HG02763 (cell line): ENCODE results near the gene RAB31.
"Not testable (repeated sequence)": the region's sequence is repeated elsewhere in the genome, so short reads cannot be mapped to it uniquely, and the experiment has no call there.

Experiments
- ATAC-seq: cut with Tn5 transposase; IDR thresholded peaks from one replicate; pipeline ENCODE4 v1.9.1; 2021; ENCODE audit warnings: mild to moderate bottlenecking, moderate library complexity; ENCODE audit not compliant: unreplicated experiment

RAB31 gene, protein sequence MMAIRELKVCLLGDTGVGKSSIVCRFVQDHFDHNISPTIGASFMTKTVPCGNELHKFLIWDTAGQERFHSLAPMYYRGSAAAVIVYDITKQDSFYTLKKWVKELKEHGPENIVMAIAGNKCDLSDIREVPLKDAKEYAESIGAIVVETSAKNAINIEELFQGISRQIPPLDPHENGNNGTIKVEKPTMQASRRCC

DNA sequence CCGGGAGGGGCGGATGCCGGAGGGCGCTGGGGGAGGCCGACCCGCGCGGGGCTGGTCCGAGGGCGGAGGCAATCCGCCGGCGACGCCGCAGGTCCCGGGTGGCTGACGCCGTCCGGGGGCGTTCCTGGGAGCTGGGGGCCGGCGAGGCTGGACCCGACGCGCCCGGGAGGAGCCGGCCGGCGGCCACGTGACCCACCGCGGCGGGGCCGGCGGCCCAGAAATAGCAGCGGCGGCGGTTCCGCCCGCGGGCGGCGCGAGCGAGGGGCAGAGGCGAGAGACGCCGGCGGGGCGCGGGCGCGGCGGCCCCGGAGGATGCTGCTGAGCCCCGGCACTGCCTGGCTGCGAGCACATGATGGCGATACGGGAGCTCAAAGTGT is at the start of gene RAB31:
TSS of gene RAB31 (plus strand) at position 245 of the 377 bp plus-strand sequence. CDS start at position 350, 105 bp downstream.
- ATAC-seq: peak; percentile 49

DNA sequence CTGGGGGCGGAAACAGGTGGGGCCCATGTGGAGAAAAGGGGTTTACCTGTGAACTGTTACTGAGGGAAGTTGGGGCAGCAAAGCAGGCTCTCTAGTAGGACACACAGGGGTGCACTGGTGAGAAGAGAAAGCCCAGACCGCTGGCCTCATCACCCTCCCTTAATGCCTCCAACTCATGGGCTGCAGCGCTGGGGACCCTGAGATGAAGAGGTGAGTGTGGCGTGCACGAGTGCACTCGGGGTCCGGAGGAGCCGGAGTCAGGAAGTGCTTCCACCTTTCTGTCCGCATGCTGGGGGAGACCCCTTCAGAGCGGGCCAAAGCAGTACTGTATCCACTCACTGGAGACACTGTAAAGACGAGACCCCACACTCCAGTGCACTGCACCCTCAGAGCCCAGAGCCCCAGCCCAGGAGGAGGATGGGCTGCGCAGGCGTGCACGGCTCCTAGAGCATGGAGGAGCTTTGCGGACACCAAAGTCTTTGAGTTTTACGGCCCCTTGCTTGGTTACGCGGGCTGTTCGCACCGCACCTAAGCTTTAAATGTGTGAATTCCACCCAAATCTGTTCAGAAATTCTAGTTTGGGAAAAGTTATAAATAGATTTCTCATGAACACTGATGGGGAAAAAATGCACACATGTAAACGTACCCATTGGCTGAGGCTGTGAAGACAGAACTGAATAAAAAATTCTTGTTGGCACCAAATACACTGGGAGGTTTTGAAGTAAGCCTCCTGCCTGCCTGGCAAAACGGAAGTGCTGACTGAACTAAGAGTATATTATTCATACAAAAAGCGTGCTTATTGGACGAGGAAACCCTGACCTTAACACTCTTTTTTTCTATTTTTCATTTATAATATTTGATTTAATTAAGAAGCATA is 48.4 kb upstream of the RAB31 start:
- ATAC-seq: no peak

DNA sequence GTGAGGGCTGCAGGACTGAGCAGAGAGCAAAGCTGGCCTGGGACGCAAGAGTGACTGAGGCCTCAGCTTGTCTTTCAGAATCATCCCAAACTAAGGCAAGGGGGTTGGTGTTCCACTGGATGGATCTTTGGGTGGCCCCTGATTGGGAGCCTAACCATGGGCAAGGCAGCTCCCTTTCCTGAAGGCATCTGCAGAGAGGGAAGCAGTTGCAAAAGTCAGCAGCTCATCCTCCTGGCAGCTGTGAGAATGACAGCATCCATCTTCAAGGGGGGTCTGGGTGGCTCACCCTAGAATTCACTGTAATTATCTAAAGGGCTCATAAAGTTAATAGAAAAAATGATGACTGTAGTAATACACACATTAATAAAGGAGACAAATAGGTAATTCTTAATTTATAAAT is 46.5 kb upstream of the RAB31 start:
- no peak for ATAC-seq

DNA sequence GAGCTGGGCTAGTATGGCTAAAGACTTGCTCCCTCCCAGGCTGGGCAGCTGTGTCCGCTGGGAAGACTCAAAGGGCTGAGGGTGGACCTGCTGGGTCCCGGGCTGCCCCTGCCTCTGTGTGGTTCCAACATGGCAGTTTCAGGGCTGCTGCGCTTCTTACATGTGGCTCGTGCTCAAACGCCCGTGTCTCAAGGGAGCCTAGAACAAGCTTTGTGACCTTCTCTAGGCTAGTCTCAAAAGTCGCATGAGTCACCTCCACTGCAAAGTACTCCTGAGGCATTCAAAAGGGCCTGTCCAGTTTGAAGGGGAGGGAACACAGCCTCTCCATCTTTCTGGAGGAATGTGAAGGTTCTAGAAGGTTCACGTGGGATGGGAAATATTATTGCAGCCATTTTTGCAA is 44.7 kb upstream of the RAB31 start:
- ATAC-seq: no peak

DNA sequence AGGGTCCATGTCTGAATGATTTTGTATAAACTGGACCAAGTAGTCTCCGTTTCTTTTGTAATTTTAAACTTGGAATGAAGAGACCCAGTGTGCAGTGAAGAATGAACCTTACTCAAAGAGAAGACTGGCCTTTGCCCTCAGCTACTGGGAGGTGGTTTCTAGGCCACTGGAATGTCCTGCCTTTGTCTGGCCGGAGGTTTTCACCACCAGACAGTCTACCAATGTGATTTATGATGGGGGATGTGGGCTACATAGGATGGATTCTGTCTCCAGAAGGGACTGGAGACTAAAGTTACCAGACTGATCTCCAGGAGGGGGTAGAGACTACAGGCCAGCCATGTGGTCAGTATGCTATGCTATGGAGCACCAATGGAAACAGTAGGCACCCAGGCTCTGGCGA is 42.8 kb upstream of the RAB31 start:
- no peak for ATAC-seq

DNA sequence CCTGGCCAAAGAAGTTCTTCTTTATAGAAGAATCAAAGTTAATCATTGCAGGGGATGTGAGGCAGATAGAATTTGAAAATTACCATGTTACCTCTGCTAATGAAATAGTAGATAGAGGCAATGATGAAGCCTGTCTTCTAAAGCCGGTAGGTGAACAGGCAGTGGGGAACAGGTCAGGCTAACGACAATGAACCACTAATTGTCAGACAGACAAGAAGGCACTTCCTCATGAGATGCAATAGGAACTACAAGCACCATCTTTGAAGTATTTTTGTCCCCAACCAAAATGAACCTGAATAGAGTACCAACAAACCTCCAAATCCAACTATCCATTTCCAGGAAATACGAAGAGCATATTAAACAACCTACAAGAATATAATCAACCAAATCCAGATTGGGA is 41.6 kb upstream of the RAB31 start:
- ATAC-seq: no peak

DNA sequence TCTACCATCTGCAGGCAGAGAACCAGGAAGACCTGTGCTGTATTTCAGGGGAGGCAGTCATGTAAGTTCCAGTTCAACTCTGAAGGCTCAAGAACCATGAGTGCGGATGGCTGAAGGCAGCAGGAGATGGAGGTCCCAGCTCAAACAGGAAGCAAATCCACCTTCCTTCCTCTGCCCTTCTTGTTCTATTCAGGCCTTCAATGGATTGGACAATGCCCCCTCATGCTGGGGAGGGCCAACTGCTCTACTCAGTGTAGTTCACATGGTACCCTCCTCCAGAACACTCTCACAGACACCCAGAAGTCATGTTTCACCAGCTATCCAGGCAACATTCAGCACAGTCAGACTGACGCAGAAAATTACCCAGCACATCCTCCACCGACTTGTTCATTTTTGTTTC is 39.1 kb upstream of the RAB31 start:
- no peak for ATAC-seq

DNA sequence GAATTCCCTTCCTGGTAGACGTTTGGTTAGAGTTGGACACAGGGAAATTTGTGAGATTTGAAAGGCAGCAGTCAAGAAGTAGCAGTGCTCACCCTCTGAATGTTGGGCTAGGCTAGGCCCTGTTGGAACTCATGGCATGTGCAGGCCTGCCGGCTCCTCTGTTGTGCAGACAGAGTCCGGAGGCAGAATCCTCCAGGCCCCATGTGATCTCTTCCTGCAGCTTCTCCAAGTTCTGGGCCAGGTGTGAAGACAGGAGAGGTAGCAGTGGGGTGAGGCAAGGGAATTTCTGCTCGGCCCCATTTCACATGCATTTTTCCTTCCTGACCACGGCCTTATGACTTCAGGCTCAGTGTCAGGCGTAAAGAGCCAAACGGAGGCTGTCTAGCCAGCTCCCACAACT is 36.9 kb upstream of the RAB31 start:
- no peak for ATAC-seq

DNA sequence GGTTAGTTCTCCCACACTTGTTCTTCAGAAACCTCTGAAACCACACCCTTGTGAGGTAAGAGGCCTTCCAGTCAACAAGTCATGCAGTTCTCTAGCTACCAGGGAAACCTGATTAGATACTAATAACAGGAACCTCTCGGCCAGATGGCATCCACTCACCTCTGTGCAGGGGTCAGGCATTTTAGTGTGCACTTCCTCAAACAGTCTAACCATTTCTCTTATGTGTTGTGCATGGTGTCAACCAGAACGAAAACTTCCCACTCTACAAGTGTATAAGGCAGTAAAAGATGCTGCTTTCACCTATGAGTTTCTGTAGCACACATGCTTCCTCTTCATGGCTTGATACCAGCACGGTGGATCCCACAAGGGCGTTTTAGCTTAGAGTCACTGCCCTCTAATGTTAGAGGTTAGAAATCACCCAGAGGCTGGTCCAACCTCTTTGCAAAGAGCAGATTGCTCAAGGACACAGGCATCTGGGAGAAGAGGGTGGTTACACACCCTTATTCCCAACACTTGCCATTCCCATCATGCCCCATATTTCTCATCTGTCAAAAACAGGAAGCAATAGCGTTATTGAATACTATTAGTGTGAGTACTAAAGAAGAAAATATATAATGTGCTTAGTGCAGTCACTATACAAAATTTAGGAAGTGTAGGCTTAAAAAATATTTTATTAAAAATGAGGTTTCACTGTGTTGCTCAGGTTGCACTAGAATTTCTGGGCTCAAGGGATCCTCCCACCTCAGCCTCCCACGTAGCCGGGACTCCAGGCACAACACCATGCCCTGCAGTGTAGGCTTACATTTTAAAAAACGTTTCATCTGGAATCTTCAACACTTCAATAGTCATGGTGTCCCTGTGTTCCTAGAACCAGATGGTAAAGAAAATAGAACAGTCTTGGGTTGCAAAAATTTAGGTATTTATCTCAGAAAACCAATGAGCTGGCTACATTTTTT is 34.5 kb upstream of the RAB31 start:
- ATAC-seq: peak; percentile 99

DNA sequence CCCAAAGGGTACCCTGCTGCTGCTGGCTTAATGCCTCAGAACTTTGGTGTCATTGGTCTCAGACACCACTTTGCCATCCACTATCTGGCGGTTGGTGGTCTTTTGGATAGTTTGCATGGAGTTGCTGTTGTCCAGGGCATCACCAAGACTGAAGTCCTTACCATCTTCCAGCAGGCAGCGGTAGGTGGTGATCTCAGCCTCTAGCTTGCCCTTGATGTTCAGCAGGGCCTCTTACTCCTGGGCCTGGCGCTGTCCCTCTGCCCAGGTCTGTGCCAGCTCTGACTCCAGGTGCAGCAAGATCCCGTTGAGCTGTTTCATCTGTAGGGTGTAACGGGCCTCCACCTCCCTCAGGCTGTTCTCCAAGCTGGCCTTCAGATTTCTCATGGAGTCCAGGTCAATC is 29.9 kb upstream of the RAB31 start:
- ATAC-seq: not testable (repeated sequence)

DNA sequence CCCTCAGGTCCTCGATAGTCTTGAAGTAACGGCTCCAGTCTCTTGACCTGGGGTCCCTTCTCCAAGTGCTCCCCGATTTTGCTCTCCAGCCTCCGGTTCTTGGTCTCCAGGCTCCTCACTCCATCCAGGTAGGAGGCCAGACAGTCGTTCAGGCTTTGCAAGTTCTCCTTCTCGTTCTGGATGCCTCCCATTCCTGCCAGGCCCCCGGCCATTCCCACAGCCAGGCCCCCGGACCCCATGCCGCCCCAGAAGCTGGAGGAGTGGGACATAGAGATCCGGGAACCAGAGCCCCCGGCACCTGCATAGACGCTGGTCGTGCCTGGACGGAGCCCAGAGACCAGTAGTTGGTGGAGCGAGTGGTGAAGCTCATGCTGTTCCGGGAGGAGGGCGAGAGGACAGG is 29.0 kb upstream of the RAB31 start:
- no peak for ATAC-seq

DNA sequence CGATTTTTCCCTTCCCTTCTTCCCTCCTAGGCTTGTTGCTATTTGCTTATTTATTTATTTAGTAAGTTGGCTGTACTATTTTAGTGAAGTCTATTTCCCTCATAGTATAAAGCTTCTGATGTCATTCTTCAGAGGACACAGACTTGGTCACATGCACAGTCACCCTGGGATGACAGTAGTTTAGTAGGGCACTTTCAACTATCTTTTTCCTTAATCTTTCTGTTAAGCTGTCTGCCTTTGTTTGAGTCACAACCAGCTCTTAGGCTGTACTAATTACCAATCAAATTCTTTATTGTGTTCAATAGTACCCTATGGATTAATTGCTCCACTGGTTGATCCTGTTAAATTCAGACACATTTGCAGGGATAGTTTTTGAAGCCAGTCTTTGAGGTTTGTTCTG is 26.9 kb upstream of the RAB31 start:
- ATAC-seq: no peak

DNA sequence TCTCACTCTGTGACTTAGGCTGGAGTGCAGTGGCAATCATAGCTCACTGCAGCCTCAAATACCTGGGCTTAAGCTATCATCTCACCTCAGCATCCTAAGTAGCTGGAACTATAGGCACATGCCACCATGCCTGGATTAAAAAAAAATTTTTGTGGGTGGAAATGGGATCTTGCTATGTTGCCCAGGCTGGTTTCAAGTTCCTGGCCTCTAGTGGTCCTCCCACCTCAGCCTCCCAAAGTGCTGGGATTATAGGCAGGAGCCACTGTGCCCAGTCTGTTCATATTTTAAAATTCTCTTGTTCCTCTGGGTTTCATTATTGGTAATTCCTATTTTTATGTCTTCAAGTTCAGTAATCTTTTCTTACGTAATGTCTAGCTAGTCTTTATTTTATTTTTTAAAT is 25.5 kb upstream of the RAB31 start:
- ATAC-seq: no peak

DNA sequence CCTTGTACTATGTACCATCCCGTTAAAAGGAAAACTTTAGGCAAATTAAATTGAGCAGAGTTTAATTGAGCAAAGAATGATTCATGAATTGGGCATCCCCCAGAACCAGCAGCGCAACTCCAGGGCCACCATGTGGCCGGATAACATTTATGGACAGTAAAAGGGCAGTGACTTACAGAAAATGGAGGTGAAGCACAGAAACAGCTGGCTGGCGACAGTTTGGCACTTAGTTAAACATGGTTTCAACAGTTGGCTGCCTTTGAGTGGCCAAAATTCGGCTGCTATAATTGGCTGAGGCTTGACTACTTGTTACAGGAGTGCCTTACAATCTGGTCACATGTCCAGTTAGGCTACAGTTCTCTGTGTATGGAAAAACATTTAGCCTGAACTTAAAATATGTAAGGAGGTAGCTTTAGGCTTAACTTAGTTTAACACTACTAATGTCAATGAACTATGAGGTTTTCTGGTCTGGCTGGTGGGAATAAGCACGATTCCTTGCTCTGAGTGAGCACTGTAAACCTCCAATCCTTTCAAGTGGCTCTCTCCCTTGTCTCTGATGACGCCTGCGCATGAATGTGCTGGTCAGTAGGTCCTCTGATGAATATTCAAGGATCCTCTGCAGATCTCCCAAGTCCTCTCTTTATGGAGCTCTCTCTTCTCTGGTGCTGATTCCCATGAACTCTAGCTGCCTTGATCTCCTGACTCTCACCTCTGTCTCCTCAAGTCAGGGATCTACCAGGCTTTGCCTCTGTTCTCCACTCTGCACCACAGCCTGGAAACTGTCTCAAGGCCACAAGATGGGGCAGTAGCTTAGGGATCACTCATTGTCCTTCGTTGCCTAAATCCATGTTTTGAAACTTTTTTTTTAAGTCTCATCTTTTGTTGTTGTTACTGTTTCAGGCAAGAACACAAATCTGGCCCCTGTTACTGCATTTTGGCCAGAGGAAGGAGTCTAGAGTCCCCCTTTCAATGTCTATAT is 24.4 kb upstream of the RAB31 start:
- no peak for ATAC-seq

DNA sequence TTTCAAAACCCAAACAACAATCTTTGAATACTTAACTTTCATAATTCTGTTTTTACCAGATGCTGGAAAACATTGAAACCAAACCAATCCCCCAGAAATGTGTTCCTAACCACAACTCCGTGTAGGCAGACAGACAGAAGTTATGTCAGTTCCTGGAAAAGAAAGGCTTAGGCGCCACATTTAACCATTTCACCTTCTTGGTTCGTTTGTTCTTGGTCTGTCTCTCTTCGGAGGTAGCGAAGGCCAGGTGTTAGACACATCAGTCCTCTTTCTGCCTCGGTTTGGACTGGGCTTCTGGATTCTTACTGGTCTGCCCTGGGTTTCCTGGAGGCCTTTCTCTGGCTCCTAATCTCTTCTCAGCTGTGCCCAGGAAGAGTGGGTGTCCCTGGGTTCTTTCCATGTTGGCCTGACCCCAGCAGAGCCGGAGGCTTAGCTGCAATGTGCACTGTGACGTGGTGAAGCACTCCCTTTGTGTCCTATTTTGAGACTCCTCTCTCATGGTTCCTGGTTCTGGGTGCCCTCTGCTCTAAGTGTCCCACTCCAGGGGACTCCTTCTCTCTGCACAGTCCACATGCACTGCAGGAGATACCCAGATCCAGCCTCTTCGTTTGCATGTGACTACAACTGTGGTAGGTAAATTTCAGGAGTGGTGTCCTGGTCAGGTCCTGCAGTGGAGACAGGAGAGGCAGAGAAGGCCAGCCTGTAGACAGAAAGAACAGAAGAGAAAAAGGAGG is 23.1 kb upstream of the RAB31 start:
- no peak for ATAC-seq

DNA sequence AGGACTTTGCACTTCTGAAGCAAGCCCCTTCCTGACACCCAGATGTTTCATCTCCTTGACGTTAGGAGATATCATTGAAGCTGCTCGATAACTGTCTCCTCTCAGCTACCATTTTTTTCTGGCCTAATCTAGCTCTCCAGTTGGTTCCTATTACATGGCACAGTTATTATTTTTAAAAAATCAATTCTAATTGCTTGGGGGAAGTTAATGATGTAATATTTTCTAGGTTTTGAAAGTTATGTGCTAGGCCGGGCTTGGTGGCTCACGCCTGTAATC is 22.5 kb upstream of the RAB31 start:
- ATAC-seq: no peak

DNA sequence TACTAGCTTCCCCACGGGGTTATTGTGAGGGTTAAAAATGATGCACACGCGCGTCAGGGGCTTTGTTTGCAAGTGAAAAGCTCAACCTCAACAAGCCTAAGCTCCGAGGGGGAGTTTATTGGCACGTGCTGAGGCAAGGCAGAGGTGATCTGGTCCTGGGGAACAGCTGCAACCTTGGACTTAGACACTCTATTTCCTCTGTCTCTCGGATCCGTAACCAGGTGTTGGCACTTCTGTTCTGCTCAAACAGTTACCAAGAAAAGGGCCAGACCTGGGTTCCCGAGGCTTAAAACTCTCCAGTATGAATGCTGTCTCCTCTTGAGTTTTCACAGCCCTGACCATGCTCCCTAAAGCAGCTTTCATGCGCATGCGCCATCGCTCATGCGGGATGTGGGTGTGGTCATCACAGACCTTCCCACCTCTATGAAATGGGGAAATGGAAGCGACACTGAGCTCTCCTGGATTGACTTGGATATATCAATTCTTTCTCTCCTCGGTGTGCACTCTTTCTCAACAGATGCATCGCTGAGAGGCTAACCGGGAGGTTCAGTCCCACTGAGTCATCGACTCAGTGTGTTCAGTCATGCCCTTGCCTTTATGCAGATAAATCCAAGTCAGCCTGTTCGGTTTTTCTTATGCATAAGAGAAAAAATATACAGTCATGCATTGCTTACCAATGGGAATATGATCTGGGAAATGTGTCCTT is 19.9 kb upstream of the RAB31 start:
- no peak for ATAC-seq

DNA sequence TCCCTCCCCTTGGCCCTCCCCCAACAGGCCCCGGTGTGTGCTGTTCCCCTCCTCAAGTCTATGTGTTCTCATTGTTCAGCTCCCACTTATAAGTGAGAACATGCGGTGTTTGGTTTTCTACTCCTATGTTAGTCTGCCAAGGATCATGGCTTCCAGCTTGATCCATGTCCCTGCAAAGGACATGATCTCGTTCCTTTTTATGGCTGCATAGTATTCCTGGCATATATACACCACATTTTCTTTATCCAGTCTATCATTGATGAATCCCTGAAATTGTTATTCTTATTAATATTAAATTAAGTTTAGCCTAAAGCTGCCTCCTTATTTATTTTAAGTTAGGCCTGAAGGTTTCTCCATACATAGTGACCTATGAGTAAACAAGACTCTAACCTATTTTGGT is 18.8 kb upstream of the RAB31 start:
- no peak for ATAC-seq
